ENCODE results near the gene LBP.

- TF ChIP-seq EZH2phosphoT487 (IDR thresholded peaks at IDR 0.05; ENCODE audit: low read length) (no peak), CTCF (IDR thresholded peaks at IDR 0.05; ENCODE audit: low read length) (no peak), EZH2 (optimal IDR thresholded peaks at IDR 0.05; ENCODE audit: low read depth, low read length) (no peak)
These were observed 20.0 kb upstream of the LBP start for GRCh38 chr20:38326309-38326708.

Measured in MM.1S (cell line).